KMS-11 (cell line): Measurements from ENCODE around the gene PCARE.

ENCODE experiments used
- H2AFZ ChIP-seq: fragments of 200-600 bp; sonication (generic); 2 replicates; pipeline ENCODE4 v1.6.1; 2016; ENCODE audit warnings: antibody characterized with exemption, mixed run types, low read depth
- H3K27ac ChIP-seq: fragments of 200-600 bp; sonication (generic); 2 replicates; pipeline ENCODE4 v1.6.1; 2016; ENCODE audit warnings: mild to moderate bottlenecking, mixed run types
- H3K27me3 ChIP-seq: fragments of 200-600 bp; sonication (generic); 2 replicates; pipeline ENCODE4 v1.6.1; 2017; ENCODE audit warnings: mild to moderate bottlenecking, low read depth, mixed run types, moderate library complexity; ENCODE audit not compliant: insufficient read depth
- H3K36me3 ChIP-seq: fragments of 200-600 bp; sonication (generic); 2 replicates; pipeline ENCODE4 v1.6.1; 2017; ENCODE audit warnings: mild to moderate bottlenecking, mixed run types; ENCODE audit not compliant: insufficient read depth
- H3K4me1 ChIP-seq: fragments of 200-600 bp; sonication (generic); 2 replicates; pipeline ENCODE4 v1.6.1; 2016; ENCODE audit warnings: mild to moderate bottlenecking, low read depth, mixed run types; ENCODE audit not compliant: poor library complexity, severe bottlenecking
- H3K4me2 ChIP-seq: fragments of 200-600 bp; sonication (generic); 2 replicates; pipeline ENCODE4 v1.7.0; 2016; ENCODE audit warnings: mild to moderate bottlenecking, mixed run types
- H3K4me3 ChIP-seq: fragments of 200-600 bp; sonication (generic); IDR thresholded peaks from 2 replicates; pipeline ENCODE4 v1.6.1; 2017; ENCODE audit warnings: low read depth, low read length, mixed read lengths; ENCODE audit not compliant: insufficient read depth
- H3K79me2 ChIP-seq: fragments of 200-600 bp; sonication (generic); 2 replicates; pipeline ENCODE4 v1.6.1; 2016; ENCODE audit warnings: low read depth, mixed run types; ENCODE audit not compliant: insufficient read depth
- H3K9ac ChIP-seq: fragments of 200-600 bp; sonication (generic); 2 replicates; pipeline ENCODE4 v1.6.1; 2016; ENCODE audit warnings: mild to moderate bottlenecking, mixed run types
- H4K20me1 ChIP-seq: fragments of 200-600 bp; sonication (generic); 2 replicates; pipeline ENCODE4 v1.6.1; 2016; ENCODE audit warnings: mild to moderate bottlenecking, mixed run types; ENCODE audit not compliant: insufficient read depth
- CTCF ChIP-seq: fragments of 200-600 bp; sonication (generic); conservative IDR thresholded peaks from 2 replicates; pipeline ENCODE4 v1.6.1; 2017; ENCODE audit warnings: low read depth, mild to moderate bottlenecking, antibody characterized with exemption, low read length, moderate library complexity, mixed read lengths

The PCARE gene

GRCh38 chr2:29061176-29061575 lies 13.1 kb downstream of the PCARE start:
- Histone ChIP-seq H3K27ac (no peak overlapping the region), H3K79me2 (no peaks in the 10 kb centered on the region), H2AFZ (no peak overlapping the region), H3K9ac (no peak overlapping the region), H3K27me3 (no peaks in the 10 kb centered on the region), H4K20me1 (no peaks in the 10 kb centered on the region), H3K4me2 (no peak overlapping the region), H3K4me1 (no peaks in the 10 kb centered on the region), H3K36me3 (no peaks in the 10 kb centered on the region), H3K4me3 (no peak overlapping the region)
- TF ChIP-seq CTCF: no peak

GRCh38 chr2:29060441-29060840 lies 13.9 kb downstream of the PCARE start:
- no peak for TF ChIP-seq CTCF
- Histone ChIP-seq H3K27ac (no peak overlapping the region), H3K4me2 (no peak overlapping the region), H3K79me2 (no peaks in the 10 kb centered on the region), H3K4me1 (no peaks in the 10 kb centered on the region), H3K27me3 (no peaks in the 10 kb centered on the region), H3K36me3 (no peaks in the 10 kb centered on the region), H4K20me1 (no peaks in the 10 kb centered on the region), H3K4me3 (no peak overlapping the region), H2AFZ (no peak overlapping the region), H3K9ac (no peak overlapping the region)

GRCh38 chr2:29059624-29060023 lies 14.7 kb downstream of the PCARE start:
- Histone ChIP-seq H3K9ac (no peak overlapping the region), H3K4me3 (no peak overlapping the region), H3K4me1 (no peaks in the 10 kb centered on the region), H2AFZ (no peak overlapping the region), H3K4me2 (no peak overlapping the region), H3K27ac (no peak overlapping the region), H4K20me1 (no peaks in the 10 kb centered on the region), H3K79me2 (no peaks in the 10 kb centered on the region), H3K36me3 (no peaks in the 10 kb centered on the region), H3K27me3 (no peaks in the 10 kb centered on the region)
- no peak for TF ChIP-seq CTCF

GRCh38 chr2:29057006-29057405 lies 17.3 kb downstream of the PCARE start:
- no peaks in the 10 kb centered on the region for H4K20me1 ChIP-seq
- H2AFZ ChIP-seq: no peak overlapping the region
- H3K4me1 ChIP-seq: no peaks in the 10 kb centered on the region
- H3K4me3 ChIP-seq: no peak overlapping the region
- H3K27me3 ChIP-seq: no peaks in the 10 kb centered on the region
- H3K79me2 ChIP-seq: no peaks in the 10 kb centered on the region
- no peak overlapping the region for H3K27ac ChIP-seq
- no peak for TF ChIP-seq CTCF
- no peak overlapping the region for H3K4me2 ChIP-seq
- H3K9ac ChIP-seq: no peak overlapping the region
- no peaks in the 10 kb centered on the region for H3K36me3 ChIP-seq

- Histone ChIP-seq H3K36me3 (no peaks in the 10 kb centered on the region), H3K79me2 (no peaks in the 10 kb centered on the region), H3K4me2 (no peak overlapping the region), H2AFZ (no peak overlapping the region), H3K27ac (no peak overlapping the region), H3K4me1 (no peaks in the 10 kb centered on the region), H3K27me3 (no peaks in the 10 kb centered on the region), H3K4me3 (no peak overlapping the region), H4K20me1 (no peaks in the 10 kb centered on the region), H3K9ac (no peak overlapping the region)
- no peak for TF ChIP-seq CTCF
Measured at GRCh38 chr2:29056452-29056851, 17.9 kb downstream of the PCARE start.
